DOHH2 (cell line): ENCODE measurements around the gene GDE1.

Source experiments
- H3F3A ChIP-seq: fragments of 200-600 bp; sonication (generic), shearing (Covaris generic); 2 replicates; pipeline ENCODE4 v1.6.0; 2016; ENCODE audit warnings: antibody characterized with exemption, mild to moderate bottlenecking; ENCODE audit not compliant: control insufficient read depth, insufficient read depth
- H3K27ac ChIP-seq: fragments of 200-600 bp; sonication (generic); 2 replicates; pipeline ENCODE4 v1.5.1; 2014; ENCODE audit warnings: low read depth, mild to moderate bottlenecking, low read length, moderate library complexity
- H3K27me3 ChIP-seq: fragments of 200-600 bp; sonication (generic); 2 replicates; pipeline ENCODE4 v1.6.1; 2014; ENCODE audit warnings: mild to moderate bottlenecking, low read length, mixed read lengths; ENCODE audit not compliant: control insufficient read depth
- H3K36me3 ChIP-seq: fragments of 200-600 bp; sonication (generic); 2 replicates; pipeline ENCODE4 v1.6.1; 2014; ENCODE audit warnings: mild to moderate bottlenecking, low read length, moderate library complexity, mixed read lengths; ENCODE audit not compliant: control insufficient read depth
- H3K4me1 ChIP-seq: fragments of 200-600 bp; sonication (generic); 2 replicates; pipeline ENCODE4 v1.6.1; 2014; ENCODE audit warnings: mild to moderate bottlenecking, low read length, mixed read lengths; ENCODE audit not compliant: control insufficient read depth
- H3K4me2 ChIP-seq: fragments of 200-600 bp; sonication (generic); 2 replicates; pipeline ENCODE4 v1.6.0; 2014; ENCODE audit warnings: mild to moderate bottlenecking, low read length, moderate library complexity
- H3K4me3 ChIP-seq: fragments of 200-600 bp; sonication (generic); 2 replicates; pipeline ENCODE4 v1.5.1; 2014; ENCODE audit warnings: mild to moderate bottlenecking, low read length, mixed read lengths
- H3K79me2 ChIP-seq: fragments of 200-600 bp; sonication (generic); 2 replicates; pipeline ENCODE4 v1.6.1; 2014; ENCODE audit warnings: mild to moderate bottlenecking, low read length, mixed read lengths; ENCODE audit not compliant: control insufficient read depth
- H3K9me2 ChIP-seq: fragments of 200-600 bp; sonication (generic); replicated peaks from 2 replicates; pipeline ENCODE4 v1.6.1; 2014; ENCODE audit warnings: mild to moderate bottlenecking, low read length, mixed read lengths; ENCODE audit not compliant: control insufficient read depth
- H3K9me3 ChIP-seq: fragments of 200-600 bp; sonication (generic); 2 replicates; pipeline ENCODE4 v1.6.1; 2014; ENCODE audit warnings: antibody characterized with exemption, low read length, mixed read lengths; ENCODE audit not compliant: control insufficient read depth, insufficient read depth
- H4K20me1 ChIP-seq: fragments of 200-600 bp; sonication (generic); 2 replicates; pipeline ENCODE4 v1.6.0; 2014; ENCODE audit warnings: low read depth, mild to moderate bottlenecking, antibody characterized with exemption, low read length, moderate library complexity; ENCODE audit not compliant: control insufficient read depth, insufficient read depth
- CTCF ChIP-seq: fragments of 200-600 bp; sonication (generic); IDR thresholded peaks from one replicate; pipeline ENCODE4 v1.5.1; 2014; ENCODE audit warnings: antibody characterized with exemption, mild to moderate bottlenecking, low read depth, low read length; ENCODE audit not compliant: poor library complexity, severe bottlenecking
- EZH2phosphoT487 ChIP-seq: fragments of 200-600 bp; sonication (generic); IDR thresholded peaks from 2 replicates; pipeline ENCODE4 v1.6.1; 2017; ENCODE audit warnings: borderline replicate concordance, mild to moderate bottlenecking, antibody characterized with exemption, low read length, moderate library complexity, mixed read lengths

GDE1 gene

GRCh38 chr16:19460397-19460796, 61.5 kb downstream of the GDE1 start:
- no peaks in the 10 kb centered on the region for H3F3A ChIP-seq
- no peak overlapping the region for H3K4me2 ChIP-seq
- no peaks in the 10 kb centered on the region for H3K9me3 ChIP-seq

DNA sequence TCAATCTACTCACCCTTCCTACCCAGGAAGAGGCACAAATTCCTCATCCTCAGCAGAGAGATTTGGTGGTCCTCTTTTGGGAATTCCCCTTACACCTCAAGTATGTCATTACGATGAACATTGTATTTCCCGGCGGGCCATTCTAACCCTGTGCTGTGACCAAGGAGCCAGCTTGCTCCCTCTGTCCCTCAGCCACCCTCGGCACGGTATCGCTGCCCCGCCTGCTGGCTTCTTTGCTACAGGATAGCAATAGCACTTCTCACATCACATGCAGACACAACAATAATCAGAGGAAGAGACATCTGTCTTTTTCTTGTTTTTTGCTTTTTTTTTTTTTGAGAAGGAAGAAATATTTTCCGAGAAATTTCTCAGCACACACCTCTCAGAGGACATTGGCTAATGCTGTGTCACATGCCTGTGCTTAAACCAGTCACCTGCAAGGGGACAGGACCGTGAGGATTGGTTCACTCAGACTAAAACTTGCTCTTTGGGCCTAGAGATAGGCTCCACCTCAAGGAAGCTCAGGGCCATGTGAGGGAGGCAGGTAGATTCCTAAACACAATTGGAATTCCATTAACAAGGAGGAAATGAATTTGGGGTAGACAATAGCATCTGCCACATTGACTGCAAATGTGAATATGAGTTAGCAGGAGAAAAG, 63.0 kb downstream of the GDE1 start:
- H3K4me3 ChIP-seq = no peak overlapping the region
- H4K20me1 ChIP-seq = no peaks in the 10 kb centered on the region
- no peaks in the 10 kb centered on the region for H3K9me3 ChIP-seq
- H3K9me2 ChIP-seq = no peaks in the 10 kb centered on the region
- TF ChIP-seq CTCF = no peak
- TF ChIP-seq EZH2phosphoT487 = no peak
- no peaks in the 10 kb centered on the region for H3K79me2 ChIP-seq
- no peak overlapping the region for H3K27ac ChIP-seq
- H3K27me3 ChIP-seq = no peaks in the 10 kb centered on the region
- no peak overlapping the region for H3K4me2 ChIP-seq
- no peaks in the 10 kb centered on the region for H3F3A ChIP-seq
- no peaks in the 10 kb centered on the region for H3K36me3 ChIP-seq
- H3K4me1 ChIP-seq = no peaks in the 10 kb centered on the region

More at GRCh38 chr16:19460397-19460796, 61.5 kb downstream of the GDE1 start:
- Histone ChIP-seq H3K4me1 (no peaks in the 10 kb centered on the region), H4K20me1 (no peaks in the 10 kb centered on the region), H3K79me2 (no peaks in the 10 kb centered on the region), H3K9me2 (no peaks in the 10 kb centered on the region), H3K4me3 (no peak overlapping the region), H3K27ac (no peak overlapping the region), H3K27me3 (no peaks in the 10 kb centered on the region), H3K36me3 (no peaks in the 10 kb centered on the region)
- no peak for TF ChIP-seq CTCF
